ENCODE data around the gene ST6GAL1. TPM values are rescaled to one million over a fixed set of nuclear protein-coding genes. Genes with fewer than 3 reads are reported as not detected.
"Not testable (repeated sequence)": the region's sequence is repeated elsewhere in the genome, so short reads cannot be mapped to it uniquely, and the experiment has no call there.

ST6GAL1 gene
- total RNA-seq, 1 donor from 2014 or later, result 36.6 TPM

DNA sequence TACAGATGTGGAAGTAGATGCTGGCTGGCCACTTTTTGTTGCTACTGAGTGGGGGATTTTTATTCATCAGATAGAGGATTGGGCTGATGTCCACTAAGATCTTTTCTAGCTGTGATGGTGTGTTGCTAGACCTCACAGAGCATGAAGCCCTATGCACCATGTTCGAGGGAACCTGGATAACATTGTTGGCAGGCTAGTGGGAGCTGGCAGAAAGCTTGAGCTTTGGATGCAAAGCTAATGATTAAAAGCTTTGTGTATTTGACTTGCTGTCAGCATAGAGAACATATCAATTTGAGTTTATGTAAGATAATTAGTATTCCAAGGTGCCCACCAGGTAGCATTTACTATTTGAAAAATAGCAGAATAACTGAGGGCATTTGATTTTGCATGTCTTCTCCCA lies 59.1 kb downstream of the ST6GAL1 start:
- Mint-ChIP-seq H3K36me3 (ENCODE audit: low read depth) (peaks cover 13% of the 10 kb centered on the region), H3K27ac (ENCODE audit: unreplicated experiment) (no peak overlapping the region), H3K4me3 (ENCODE audit: unreplicated experiment) (no peak overlapping the region), H3K27me3 (ENCODE audit: low read depth) (no peaks in the 10 kb centered on the region), H3K9me3 (ENCODE audit: low read depth) (no peaks in the 10 kb centered on the region), H3K4me1 (ENCODE audit: low read depth) (peaks cover 43% of the 10 kb centered on the region)
- DNase-seq (ENCODE audit: low spot score), result no peak
- TF ChIP-seq CTCF (IDR thresholded peaks at IDR 0.05), result no peak

DNA sequence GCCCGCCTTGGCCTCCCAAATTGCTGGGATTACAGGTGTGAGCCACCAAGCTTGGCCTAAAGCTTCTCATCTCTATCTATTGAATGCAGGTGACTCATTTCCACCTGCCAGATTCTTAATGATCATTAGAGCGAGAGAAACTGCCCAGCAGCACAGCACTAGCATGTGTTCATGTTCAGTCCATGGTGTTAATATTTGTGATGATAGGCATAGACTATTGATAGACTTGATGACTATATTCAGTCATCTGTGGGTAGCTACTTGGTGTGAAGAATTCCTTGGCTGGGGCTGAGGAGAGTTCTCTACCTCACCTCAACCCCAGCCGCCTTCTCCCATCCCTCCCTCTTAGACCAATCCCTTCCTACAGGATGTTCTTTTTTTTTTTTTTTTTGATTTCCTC lies 60.0 kb downstream of the ST6GAL1 start:
- Mint-ChIP-seq H3K36me3 (ENCODE audit: low read depth) (peaks cover 13% of the 10 kb centered on the region), H3K4me3 (ENCODE audit: unreplicated experiment) (no peak overlapping the region), H3K4me1 (ENCODE audit: low read depth) (peaks cover 40% of the 10 kb centered on the region), H3K27me3 (ENCODE audit: low read depth) (no peaks in the 10 kb centered on the region), H3K27ac (ENCODE audit: unreplicated experiment) (no peak overlapping the region), H3K9me3 (ENCODE audit: low read depth) (no peaks in the 10 kb centered on the region)
- DNase-seq (ENCODE audit: low spot score), result no peak
- TF ChIP-seq CTCF (IDR thresholded peaks at IDR 0.05), result no peak

DNA sequence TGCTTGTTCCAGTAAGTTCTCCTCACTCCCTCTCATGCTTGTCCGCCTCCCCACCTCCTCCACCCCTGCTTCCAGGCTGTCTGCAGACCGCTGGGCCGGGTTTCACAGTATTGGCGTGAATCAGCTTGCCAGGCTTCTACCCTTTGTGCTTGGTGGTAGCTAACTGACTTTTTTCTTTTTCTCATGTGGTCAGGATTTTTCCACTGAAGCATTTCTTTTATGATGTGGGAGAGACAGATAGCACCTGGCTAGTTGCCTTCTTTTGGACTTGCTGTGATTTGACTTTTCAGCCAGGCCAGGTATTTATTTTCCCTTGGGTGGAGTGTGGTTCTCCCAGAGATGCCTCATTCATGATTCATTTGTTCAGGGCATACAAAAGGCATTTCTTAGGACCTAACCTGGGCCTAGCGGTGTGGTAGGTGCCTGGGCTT lies 60.6 kb downstream of the ST6GAL1 start:
- no peak for DNase-seq (ENCODE audit: low spot score)
- Mint-ChIP-seq H3K27ac (ENCODE audit: unreplicated experiment) (peak overlapping the region; percentile 10), H3K36me3 (ENCODE audit: low read depth) (peaks cover 13% of the 10 kb centered on the region)

GRCh38 chr3:186991470-186991869 lies 61.1 kb downstream of the ST6GAL1 start:
- Mint-ChIP-seq H3K4me3 (ENCODE audit: unreplicated experiment) (no peak overlapping the region), H3K9me3 (ENCODE audit: low read depth) (no peaks in the 10 kb centered on the region), H3K4me1 (ENCODE audit: low read depth) (peaks cover 34% of the 10 kb centered on the region), H3K27ac (ENCODE audit: unreplicated experiment) (peak overlapping the region; percentile 10), H3K36me3 (ENCODE audit: low read depth) (peaks cover 11% of the 10 kb centered on the region), H3K27me3 (ENCODE audit: low read depth) (no peaks in the 10 kb centered on the region)
- TF ChIP-seq CTCF (IDR thresholded peaks at IDR 0.05), result no peak
- DNase-seq (ENCODE audit: low spot score), result no peak

More for the DNA sequence above, 60.6 kb downstream of the ST6GAL1 start:
- Mint-ChIP-seq H3K27me3 (ENCODE audit: low read depth) (no peaks in the 10 kb centered on the region), H3K4me3 (ENCODE audit: unreplicated experiment) (no peak overlapping the region), H3K4me1 (ENCODE audit: low read depth) (peaks cover 34% of the 10 kb centered on the region), H3K9me3 (ENCODE audit: low read depth) (no peaks in the 10 kb centered on the region)
- TF ChIP-seq CTCF (IDR thresholded peaks at IDR 0.05), result no peak

- H3K27ac Mint-ChIP-seq (ENCODE audit: unreplicated experiment); H3K9me3 Mint-ChIP-seq (ENCODE audit: low read depth); H3K4me3 Mint-ChIP-seq (ENCODE audit: unreplicated experiment); H3K27me3 Mint-ChIP-seq (ENCODE audit: low read depth); DNase-seq (ENCODE audit: low spot score): not testable (repeated sequence)
- Mint-ChIP-seq H3K36me3 (ENCODE audit: low read depth) (peaks cover 12% of the 10 kb centered on the region), H3K4me1 (ENCODE audit: low read depth) (peaks cover 32% of the 10 kb centered on the region)
Measured at GRCh38 chr3:186992096-186992495, 61.8 kb downstream of the ST6GAL1 start.

DNA sequence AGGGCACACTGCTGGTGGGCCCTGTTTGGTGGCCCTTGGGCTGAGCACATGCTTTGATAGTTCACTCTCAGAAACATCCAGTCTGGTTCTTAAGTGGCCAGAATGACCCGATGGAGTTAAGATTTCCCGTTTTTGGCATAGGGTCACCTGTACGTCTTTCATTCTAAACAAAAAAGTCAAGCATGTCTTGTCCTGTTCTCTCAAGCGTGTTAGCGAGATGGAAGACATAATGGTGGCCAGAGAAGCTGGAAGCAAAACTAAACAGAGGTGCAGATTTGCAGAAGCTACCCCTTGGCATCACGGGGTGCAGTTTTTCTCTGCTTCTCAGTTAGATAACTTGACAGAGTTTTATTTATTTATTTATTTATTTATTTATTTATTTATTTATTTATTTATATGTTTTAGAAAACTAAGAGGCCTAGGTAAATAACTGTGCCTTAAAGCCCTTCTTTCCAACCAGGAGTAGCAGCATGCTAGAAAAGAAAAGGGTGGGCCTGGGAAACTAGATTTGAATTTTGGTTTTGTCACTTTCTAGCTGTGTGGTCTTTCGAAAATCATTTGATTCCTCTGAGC lies 63.0 kb downstream of the ST6GAL1 start:
- no peak overlapping the region for H3K4me3 Mint-ChIP-seq (ENCODE audit: unreplicated experiment)
- peaks cover 10% of the 10 kb centered on the region for H3K36me3 Mint-ChIP-seq (ENCODE audit: low read depth)
- H3K9me3 Mint-ChIP-seq (ENCODE audit: low read depth), result no peaks in the 10 kb centered on the region
- no peak overlapping the region for H3K27ac Mint-ChIP-seq (ENCODE audit: unreplicated experiment)
- no peak for DNase-seq (ENCODE audit: low spot score)
- H3K4me1 Mint-ChIP-seq (ENCODE audit: low read depth), result peaks cover 41% of the 10 kb centered on the region
- no peaks in the 10 kb centered on the region for H3K27me3 Mint-ChIP-seq (ENCODE audit: low read depth)
- TF ChIP-seq CTCF (IDR thresholded peaks at IDR 0.05), result no peak
